ENCODE measurements around the gene BLVRA. TPM values are rescaled to one million over a fixed set of nuclear protein-coding genes. Genes with fewer than 3 reads are reported as not detected.

Gene BLVRA
- total and polyA plus RNA-seq, 10 of the 15 experiments (the other 5 are each of a cell fraction or from before 2014, with no cell fraction given), result 63.3 to 198 (median 102) TPM

DNA sequence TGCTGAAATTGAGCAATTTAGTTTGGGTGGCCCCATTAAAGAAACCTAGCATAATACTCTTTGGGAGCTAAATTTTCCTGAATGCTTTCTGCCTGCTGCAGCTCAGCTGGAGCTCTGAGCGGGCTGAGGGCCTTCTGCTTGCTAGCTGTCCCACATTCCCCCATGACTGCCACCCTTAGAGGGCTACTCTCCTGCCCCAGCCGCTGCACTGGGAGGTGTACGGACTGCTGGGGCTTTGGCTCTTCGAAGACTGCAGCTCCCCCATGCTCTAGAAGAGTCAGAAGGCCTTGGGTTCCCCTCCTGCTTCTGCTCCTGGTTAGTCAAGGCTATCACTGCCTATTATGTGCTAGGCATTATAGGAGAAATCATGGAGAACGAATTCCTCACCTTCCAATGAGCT is 31.5 kb downstream of the BLVRA start:
- H3K4me2 ChIP-seq (ENCODE audit: control insufficient read depth, insufficient read depth), result no peak overlapping the region
- H2AFZ ChIP-seq (ENCODE audit: control insufficient read depth, low read depth, low read length), result no peak overlapping the region
- no peaks in the 10 kb centered on the region for H4K20me1 ChIP-seq (ENCODE audit: control insufficient read depth, insufficient read depth)
- ChIA-PET RAD21 (ENCODE audit: unreplicated experiment) (interaction anchor here (1.3 kb wide), 1 partner anchor 90 kb away, joined by 3 read pairs; no protein-coding TSS in a partner anchor), CTCF (interaction anchor here (1.1 to 1.8 kb wide), 3 partner anchors 9 to 207 kb away, joined by 4 to 8 read pairs (median 4); partner anchors contain the start of gene STK17A), SMC1A (ENCODE audit: uncharacterized antibody, unreplicated experiment) (interaction anchor here (1.1 to 1.6 kb wide), 3 partner anchors 10 to 90 kb away, joined by 3 to 6 read pairs (median 4); no protein-coding TSS in a partner anchor), POLR2A (interaction anchor here (0.7 to 0.9 kb wide), 2 partner anchors 32 to 36 kb away, joined by 3 to 6 read pairs; partner anchors contain the start of gene BLVRA)
- DNase-seq (ENCODE audit: low read depth, low spot score), result no peak
- H3K4me3 ChIP-seq, result no peak overlapping the region
- H3K9me3 ChIP-seq (replicated peaks; ENCODE audit: control insufficient read depth, insufficient read depth, low read length), result no peaks in the 10 kb centered on the region
- in situ Hi-C loops (cut with MboI) (no loop called here), intact Hi-C loops (cut with micrococcal nuclease; ENCODE audit: unreplicated experiment) (no loop called here)
- 88% methylated on average over 5 of the region's 5 CpGs for WGBS (ENCODE audit: insufficient coverage, insufficient replicate concordance, low lambda C conversion rate, missing lambda C conversion rate)
- H3K9ac ChIP-seq (ENCODE audit: control insufficient read depth, insufficient read depth, low read length), result no peak overlapping the region
- BruUV-seq (replicated peaks), result no TSS peak
- no peak for ATAC-seq
- H3K27me3 ChIP-seq (replicated peaks in 1 of 2; ENCODE audit: control insufficient read depth in 2 of 2, insufficient read depth in 2 of 2, low read length in 1 of 2), result no peaks in the 10 kb centered on the region
- no peak for FAIRE-seq
- H3K27ac ChIP-seq (ENCODE audit: control insufficient read depth, insufficient read depth), result no peak overlapping the region
- peaks cover 12 to 15% of the 10 kb centered on the region in 2 experiments; a peak in 3 of 4 replicates for H3K36me3 ChIP-seq (ENCODE audit: control insufficient read depth in 2 of 2, insufficient read depth in 2 of 2, low read length in 1 of 2)
- peaks cover 3% of the 10 kb centered on the region; the same call in 1 of the 2 replicates for H3K79me2 ChIP-seq (ENCODE audit: control insufficient read depth, insufficient read depth, low read length)
- peaks cover 5% of the 10 kb centered on the region for H3K4me1 ChIP-seq (ENCODE audit: control insufficient read depth, insufficient read depth, low read length)
- no peak for TF ChIP-seq TBL1XR1 (IDR thresholded peaks at IDR 0.05; ENCODE audit: low read depth, low read length)
- no peak for TF ChIP-seq ZNF217 (IDR thresholded peaks at IDR 0.05)
- no peak for TF ChIP-seq POLR2AphosphoS2 (IDR thresholded peaks at IDR 0.05; ENCODE audit: low read depth, low read length)
- TF ChIP-seq ESRRA (IDR thresholded peaks at IDR 0.05; ENCODE audit: low read length), result no peak
- no peak for TF ChIP-seq PAX5 (IDR thresholded peaks at IDR 0.05; ENCODE audit: borderline replicate concordance, low read depth, low read length)
- no peak for TF ChIP-seq DPF2 (IDR thresholded peaks at IDR 0.05)
- no peak for TF ChIP-seq ATF7 (IDR thresholded peaks at IDR 0.05; ENCODE audit: low read depth)
- no peak for TF ChIP-seq ATF2 (IDR thresholded peaks at IDR 0.05; ENCODE audit: low read length)
- no peak for TF ChIP-seq KLF5 (IDR thresholded peaks at IDR 0.05; ENCODE audit: partially characterized antibody)
- no peak for TF ChIP-seq ZBTB4 (CRISPR knock-in tag; IDR thresholded peaks at IDR 0.05)
- TF ChIP-seq NFYA (IDR thresholded peaks at IDR 0.05; ENCODE audit: borderline replicate concordance, low read depth, low read length), result no peak
- no peak for TF ChIP-seq TAF1 (IDR thresholded peaks at IDR 0.05; ENCODE audit: borderline replicate concordance, low read depth, low read length)
- no peak for TF ChIP-seq CHD1 (IDR thresholded peaks at IDR 0.05; ENCODE audit: low read depth, low read length)
- no peak for TF ChIP-seq CHD2 (IDR thresholded peaks at IDR 0.05; ENCODE audit: borderline replicate concordance, low read depth, low read length)
- TF ChIP-seq, protein P1, sequence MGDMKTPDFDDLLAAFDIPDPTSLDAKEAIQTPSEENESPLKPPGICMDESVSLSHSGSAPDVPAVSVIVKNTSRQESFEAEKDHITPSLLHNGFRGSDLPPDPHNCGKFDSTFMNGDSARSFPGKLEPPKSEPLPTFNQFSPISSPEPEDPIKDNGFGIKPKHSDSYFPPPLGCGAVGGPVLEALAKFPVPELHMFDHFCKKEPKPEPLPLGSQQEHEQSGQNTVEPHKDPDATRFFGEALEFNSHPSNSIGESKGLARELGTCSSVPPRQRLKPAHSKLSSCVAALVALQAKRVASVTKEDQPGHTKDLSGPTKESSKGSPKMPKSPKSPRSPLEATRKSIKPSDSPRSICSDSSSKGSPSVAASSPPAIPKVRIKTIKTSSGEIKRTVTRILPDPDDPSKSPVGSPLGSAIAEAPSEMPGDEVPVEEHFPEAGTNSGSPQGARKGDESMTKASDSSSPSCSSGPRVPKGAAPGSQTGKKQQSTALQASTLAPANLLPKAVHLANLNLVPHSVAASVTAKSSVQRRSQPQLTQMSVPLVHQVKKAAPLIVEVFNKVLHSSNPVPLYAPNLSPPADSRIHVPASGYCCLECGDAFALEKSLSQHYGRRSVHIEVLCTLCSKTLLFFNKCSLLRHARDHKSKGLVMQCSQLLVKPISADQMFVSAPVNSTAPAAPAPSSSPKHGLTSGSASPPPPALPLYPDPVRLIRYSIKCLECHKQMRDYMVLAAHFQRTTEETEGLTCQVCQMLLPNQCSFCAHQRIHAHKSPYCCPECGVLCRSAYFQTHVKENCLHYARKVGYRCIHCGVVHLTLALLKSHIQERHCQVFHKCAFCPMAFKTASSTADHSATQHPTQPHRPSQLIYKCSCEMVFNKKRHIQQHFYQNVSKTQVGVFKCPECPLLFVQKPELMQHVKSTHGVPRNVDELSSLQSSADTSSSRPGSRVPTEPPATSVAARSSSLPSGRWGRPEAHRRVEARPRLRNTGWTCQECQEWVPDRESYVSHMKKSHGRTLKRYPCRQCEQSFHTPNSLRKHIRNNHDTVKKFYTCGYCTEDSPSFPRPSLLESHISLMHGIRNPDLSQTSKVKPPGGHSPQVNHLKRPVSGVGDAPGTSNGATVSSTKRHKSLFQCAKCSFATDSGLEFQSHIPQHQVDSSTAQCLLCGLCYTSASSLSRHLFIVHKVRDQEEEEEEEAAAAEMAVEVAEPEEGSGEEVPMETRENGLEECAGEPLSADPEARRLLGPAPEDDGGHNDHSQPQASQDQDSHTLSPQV (IDR thresholded peaks at IDR 0.05), result no peak
- TF ChIP-seq SUPT20H (IDR thresholded peaks at IDR 0.05; ENCODE audit: borderline replicate concordance, control insufficient read depth, low read depth, low read length), result no peak
- no peak for TF ChIP-seq MYC (IDR thresholded peaks at IDR 0.05; ENCODE audit: insufficient read depth, insufficient read length, insufficient replicate concordance, low read length, severe bottlenecking)

Measured in GM12878 (cell line).